HCT116 (cell line): ENCODE results near the gene FRMD4A. TPM values are rescaled to one million over a fixed set of nuclear protein-coding genes. Genes with fewer than 3 reads are reported as not detected.
A peak's percentile ranks its signal among the peaks of the same experiment; 100 is the strongest.

Experiments used
- ATAC-seq: fragments of 200-7000 bp; cut with Tn5 transposase; 2 replicates; pipeline ENCODE4 v1.9.1; 2020; ENCODE audit warnings: mild to moderate bottlenecking, moderate library complexity
- BruUV-seq: library from RNA; stranded (reverse); fragments of 400-500 nt; replicated peaks from 2 replicates; lab custom pipeline; 2021; lab: Mats Ljungman, UMichigan
- CTCF ChIA-PET: fragments of 300-600 bp; sonication (Branson Sonifier 250); formaldehyde crosslinking; loops from one replicate; lab custom pipeline; 2021; ENCODE audit warnings: antibody characterized with exemption; lab: Charles Lee
- POLR2A ChIA-PET: fragments of 300-600, 350-600 bp; sonication (Branson Sonifier 250); formaldehyde crosslinking; loops from one replicate; lab custom pipeline; 2021; ENCODE audit warnings: antibody characterized with exemption; lab: Charles Lee
- RAD21 ChIA-PET, 2 experiments: fragments of 300-600 bp; sonication (Branson Sonifier 250); formaldehyde crosslinking; loops; one replicate each; lab custom pipeline; 2023; ENCODE audit warnings: low total read pairs in 2 of 2; ENCODE audit not compliant: uncharacterized antibody in 2 of 2, unreplicated experiment in 2 of 2, low non-redundant PET in 1 of 2; lab: Charles Lee
- DNase-seq: peaks from one replicate; pipeline ENCODE4 v3.0.0-alpha.2; 2010; ENCODE audit warnings: low read depth, low spot score
- H2AFZ ChIP-seq: fragments of 200-600 bp; shearing (Covaris generic), sonication (generic); 2 replicates; pipeline ENCODE4 v1.6.1; 2017; ENCODE audit warnings: low read depth, mixed run types, mixed read lengths, antibody characterized with exemption, low read length; ENCODE audit not compliant: poor library complexity, severe bottlenecking
- H3K27ac ChIP-seq: 2 replicates; pipeline ENCODE4 v1.5.1; 2012; ENCODE audit warnings: low read depth, low read length
- H3K27me3 ChIP-seq: fragments of 200-600 bp; sonication (generic); 2 replicates; pipeline ENCODE4 v1.6.1; 2016; ENCODE audit warnings: mixed run types, low read length, mixed read lengths; ENCODE audit not compliant: insufficient read depth
- H3K36me3 ChIP-seq, 2 experiments: fragments of 200-500 bp in 1 of 2; fragments of 200-600 bp in 1 of 2; sonication (Bioruptor generic) in 1 of 2; sonication (generic) in 1 of 2; 2 replicates each; pipeline versions ENCODE4 v1.5.1 to v1.6.1; 2014 to 2016; ENCODE audit warnings: low read length in 2 of 2, inconsistent platforms in 1 of 2, mixed read lengths in 1 of 2, mixed run types in 1 of 2; ENCODE audit not compliant: insufficient read depth in 2 of 2, control insufficient read depth in 1 of 2
- H3K4me1 ChIP-seq, 2 experiments: fragments of 200-600 bp in 1 of 2; sonication (generic) in 1 of 2; 2 replicates each; pipeline versions ENCODE4 v1.5.1 to v1.6.1; 2012 to 2017; ENCODE audit warnings: low read length in 2 of 2, inconsistent platforms in 1 of 2, mild to moderate bottlenecking in 1 of 2, mixed read lengths in 1 of 2, mixed run types in 1 of 2, moderate library complexity in 1 of 2; ENCODE audit not compliant: insufficient read depth in 2 of 2, control insufficient read depth in 1 of 2
- H3K4me2 ChIP-seq: fragments of 200-600 bp; sonication (generic); 2 replicates; pipeline ENCODE4 v1.6.1; 2017; ENCODE audit warnings: mixed run types, low read length, mixed read lengths
- H3K4me3 ChIP-seq, 2 experiments: fragments of 200-600 bp in 1 of 2; sonication (generic) in 1 of 2; replicated peaks in 1 of 2; 2 replicates each; pipeline ENCODE4 v1.5.1; 2011 to 2016; ENCODE audit warnings: low read length in 2 of 2, control low read depth in 1 of 2, low read depth in 1 of 2, mild to moderate bottlenecking in 1 of 2, mixed read lengths in 1 of 2, mixed run types in 1 of 2
- H3K79me2 ChIP-seq: fragments of 200-600 bp; sonication (generic); 2 replicates; pipeline ENCODE4 v1.6.1; 2017; ENCODE audit warnings: mild to moderate bottlenecking, mixed run types, low read length, moderate library complexity, mixed read lengths; ENCODE audit not compliant: insufficient read depth
- H3K9ac ChIP-seq: fragments of 200-600 bp; sonication (generic); 2 replicates; pipeline ENCODE4 v1.6.1; 2016; ENCODE audit warnings: low read length, mixed read lengths
- H3K9me2 ChIP-seq: fragments of 200-600 bp; sonication (generic), shearing (Covaris generic); 2 replicates; pipeline ENCODE4 v1.6.1; 2017; ENCODE audit warnings: mixed run types, mild to moderate bottlenecking, moderate library complexity; ENCODE audit not compliant: insufficient read depth
- H3K9me3 ChIP-seq, 2 experiments: fragments of 200-500 bp in 1 of 2; fragments of 200-600 bp in 1 of 2; sonication (Bioruptor generic) in 1 of 2; sonication (generic) in 1 of 2; 2 replicates each; pipeline ENCODE4 v1.6.1; 2014 to 2017; ENCODE audit warnings: low read length in 2 of 2, mixed read lengths in 2 of 2, inconsistent platforms in 1 of 2, low read depth in 1 of 2, mild to moderate bottlenecking in 1 of 2, mixed run types in 1 of 2, moderate library complexity in 1 of 2; ENCODE audit not compliant: control insufficient read depth in 1 of 2, insufficient read depth in 1 of 2
- H4K20me1 ChIP-seq: fragments of 200-600 bp; sonication (generic), shearing (Covaris generic); 2 replicates; pipeline ENCODE4 v1.6.1; 2017; ENCODE audit warnings: mixed run types, mild to moderate bottlenecking, moderate library complexity; ENCODE audit not compliant: insufficient read depth
- ATF3 ChIP-seq: IDR thresholded peaks from 2 replicates; pipeline ENCODE4 v1.6.1; 2012
- CBX3 ChIP-seq: IDR thresholded peaks from 2 replicates; pipeline ENCODE4 v1.6.1; 2012; ENCODE audit warnings: low read depth
- EGR1 ChIP-seq: IDR thresholded peaks from 2 replicates; pipeline ENCODE4 v1.6.1; 2012; ENCODE audit warnings: low read depth
- ELF1 ChIP-seq: IDR thresholded peaks from 2 replicates; pipeline ENCODE4 v1.6.1; 2012; ENCODE audit warnings: low read depth, borderline replicate concordance
- EZH2 ChIP-seq: fragments of 200-600 bp; sonication (generic); IDR thresholded peaks from 2 replicates; pipeline ENCODE4 v1.6.1; 2017; ENCODE audit warnings: antibody characterized with exemption, mixed run types
- EZH2phosphoT487 ChIP-seq: fragments of 200-600 bp; IDR thresholded peaks from 2 replicates; pipeline ENCODE4 v1.6.1; 2018; ENCODE audit warnings: antibody characterized with exemption, borderline replicate concordance
- MAX ChIP-seq: IDR thresholded peaks from 2 replicates; pipeline ENCODE4 v1.6.1; 2012
- POLR2AphosphoS5 ChIP-seq: IDR thresholded peaks from 2 replicates; pipeline ENCODE4 v1.6.1; 2011; ENCODE audit warnings: mild to moderate bottlenecking, low read depth, low read length, moderate library complexity
- RAD21 ChIP-seq: IDR thresholded peaks from 2 replicates; pipeline ENCODE4 v1.6.1; 2012; ENCODE audit warnings: low read depth, mild to moderate bottlenecking
- SIN3A ChIP-seq: IDR thresholded peaks from 2 replicates; pipeline ENCODE4 v1.6.1; 2012; ENCODE audit warnings: low read depth
- SP1 ChIP-seq: IDR thresholded peaks from 2 replicates; pipeline ENCODE4 v1.6.1; 2012; ENCODE audit warnings: low read depth
- ZFX ChIP-seq: fragments of 450-650 bp; IDR thresholded peaks from 2 replicates; pipeline ENCODE4 v1.6.1; 2017
- intact Hi-C: fragments of 100-400 bp; cut with micrococcal nuclease; formaldehyde crosslinking; loops from 2 replicates; pipeline ENCODE4 v1.10.0; 2022
- total RNA-seq: library from RNA; stranded (reverse); gene quantifications from one replicate; pipeline ENCODE4 v1.2.1, GENCODE V29; 2021; ENCODE audit not compliant: unreplicated experiment

FRMD4A gene
- total RNA-seq, 1 experiment from 2014 or later = 0.20 TPM

- POLR2A ChIA-PET = no interaction called here
Observed at GRCh38 chr10:13848520-13849445, 481.9 kb downstream of the FRMD4A start.

GRCh38 chr10:13847201-13847631 is 483.5 kb downstream of the FRMD4A start:
- no peaks in the 10 kb centered on the region for H3K4me1 ChIP-seq
- no peaks in the 10 kb centered on the region for H3K9me2 ChIP-seq
- H3K27ac ChIP-seq = no peak overlapping the region
- ChIA-PET POLR2A (no interaction called here), RAD21 (no interaction called here), CTCF (no interaction called here)
- no peaks in the 10 kb centered on the region for H3K36me3 ChIP-seq
- peak; percentile 80 for ATAC-seq
- no peak for DNase-seq
- H3K27me3 ChIP-seq = no peaks in the 10 kb centered on the region
- no peak overlapping the region for H3K4me2 ChIP-seq
- no peak overlapping the region for H3K9ac ChIP-seq
- no peak overlapping the region for H2AFZ ChIP-seq
- intact Hi-C loops = no loop called here
- H3K79me2 ChIP-seq = no peaks in the 10 kb centered on the region
- H3K4me3 ChIP-seq = no peak overlapping the region
- H4K20me1 ChIP-seq = no peaks in the 10 kb centered on the region
- no TSS peak for BruUV-seq
- TF ChIP-seq POLR2AphosphoS5 (no peak), ATF3 (no peak), EZH2phosphoT487 (no peak), SP1 (no peak), EZH2 (no peak), ZFX (no peak), MAX (no peak), SIN3A (no peak)
- no peaks in the 10 kb centered on the region for H3K9me3 ChIP-seq

More at GRCh38 chr10:13848520-13849445, 481.9 kb downstream of the FRMD4A start:
- no TSS peak for BruUV-seq
- H2AFZ ChIP-seq = no peak overlapping the region
- ATAC-seq (no peak), DNase-seq (no peak)
- no peaks in the 10 kb centered on the region for H3K79me2 ChIP-seq
- H3K9me2 ChIP-seq = no peaks in the 10 kb centered on the region
- no peak overlapping the region for H3K4me2 ChIP-seq
- no peak overlapping the region for H3K27ac ChIP-seq
- RAD21 ChIA-PET = no interaction called here
- TF ChIP-seq SP1 (no peak), CBX3 (no peak), ELF1 (no peak), RAD21 (no peak), POLR2AphosphoS5 (no peak), EGR1 (no peak), ZFX (no peak)
- H4K20me1 ChIP-seq = no peaks in the 10 kb centered on the region
- H3K4me1 ChIP-seq = no peaks in the 10 kb centered on the region
- CTCF ChIA-PET = no interaction called here
- H3K9ac ChIP-seq = no peak overlapping the region
- H3K36me3 ChIP-seq = no peaks in the 10 kb centered on the region
- intact Hi-C loops = no loop called here
- H3K9me3 ChIP-seq = no peaks in the 10 kb centered on the region
- no peak overlapping the region for H3K4me3 ChIP-seq
- no peaks in the 10 kb centered on the region for H3K27me3 ChIP-seq
